HepG2 (cell line): ENCODE data around the gene STAM. TPM values are rescaled to one million over a fixed set of nuclear protein-coding genes. Genes with fewer than 3 reads are reported as not detected.
A peak's percentile ranks its signal among the peaks of the same experiment; 100 is the strongest.

Experiments
- ARID4A ChIP-seq: sonication (generic); formaldehyde crosslinking; IDR thresholded peaks from 2 replicates; pipeline ENCODE4 v1.5.0; 2020; ENCODE audit warnings: mild to moderate bottlenecking, missing genetic modification reagents, borderline replicate concordance
- CEBPB ChIP-seq: IDR thresholded peaks from 2 replicates; pipeline ENCODE4 v1.6.1; 2011; ENCODE audit warnings: low read depth, low read length, improper control_type of control experiment, borderline replicate concordance
- E2F2 ChIP-seq: sonication (generic); formaldehyde crosslinking; IDR thresholded peaks from 2 replicates; pipeline ENCODE4 v1.4.0; 2020; ENCODE audit warnings: missing genetic modification reagents, borderline replicate concordance
- HNRNPK ChIP-seq: fragments of 200-400 bp; formaldehyde crosslinking; IDR thresholded peaks from 2 replicates; pipeline ENCODE4 v1.6.1; 2018; ENCODE audit warnings: low read length, low read depth, moderate library complexity, mild to moderate bottlenecking; ENCODE audit not compliant: poor library complexity, severe bottlenecking
- HOXA7 ChIP-seq: sonication (generic); formaldehyde crosslinking; IDR thresholded peaks from 2 replicates; pipeline ENCODE4 v1.8.1; 2022; ENCODE audit warnings: mild to moderate bottlenecking, missing genetic modification reagents, moderate library complexity
- ISL2 ChIP-seq: sonication (generic); formaldehyde crosslinking; IDR thresholded peaks from 2 replicates; pipeline ENCODE4 v1.5.0; 2020; ENCODE audit warnings: missing genetic modification reagents
- KAT8 ChIP-seq: IDR thresholded peaks from 2 replicates; pipeline ENCODE4 v1.6.1; 2016; ENCODE audit warnings: missing genetic modification reagents, missing compliant biosample characterization
- MED8 ChIP-seq: sonication (generic); formaldehyde crosslinking; IDR thresholded peaks from 2 replicates; pipeline ENCODE4 v1.8.1; 2023; ENCODE audit warnings: mild to moderate bottlenecking, missing genetic modification reagents; ENCODE audit not compliant: insufficient replicate concordance
- MEIS1 ChIP-seq: sonication (generic); formaldehyde crosslinking; IDR thresholded peaks from 2 replicates; pipeline ENCODE4 v1.9.0; 2021; ENCODE audit warnings: mild to moderate bottlenecking, missing genetic modification reagents, moderate library complexity, borderline replicate concordance
- PHF20 ChIP-seq: sonication (generic); formaldehyde crosslinking; IDR thresholded peaks from 2 replicates; pipeline ENCODE4 v1.5.0; 2020; ENCODE audit warnings: mild to moderate bottlenecking, missing genetic modification reagents
- SKIL ChIP-seq: sonication (generic); formaldehyde crosslinking; IDR thresholded peaks from 2 replicates; pipeline ENCODE4 v1.8.0; 2022; ENCODE audit warnings: missing genetic modification reagents, mild to moderate bottlenecking, moderate library complexity, borderline replicate concordance
- TAF1 ChIP-seq: sonication (generic); formaldehyde crosslinking; IDR thresholded peaks from 2 replicates; pipeline ENCODE4 v1.4.0; 2020; ENCODE audit warnings: missing genetic modification reagents
- TCF7L2 ChIP-seq: IDR thresholded peaks from 2 replicates; pipeline ENCODE4 v1.6.1; 2011; ENCODE audit warnings: mild to moderate bottlenecking, low read depth, low read length, moderate library complexity
- ZNF614 ChIP-seq: IDR thresholded peaks from 2 replicates; pipeline ENCODE4 v1.6.1; 2018; ENCODE audit warnings: missing biosample characterization, missing genetic modification reagents, inconsistent platforms, borderline replicate concordance
- ZNF749 ChIP-seq: sonication (generic); formaldehyde crosslinking; IDR thresholded peaks from 2 replicates; pipeline ENCODE4 v1.8.0; 2022; ENCODE audit warnings: mild to moderate bottlenecking, missing genetic modification reagents, moderate library complexity, borderline replicate concordance
- ZNF800 ChIP-seq: sonication (generic); formaldehyde crosslinking; IDR thresholded peaks from 2 replicates; pipeline ENCODE4 v1.4.0; 2020; ENCODE audit warnings: missing genetic modification reagents
- ZNF83 ChIP-seq: sonication (generic); formaldehyde crosslinking; IDR thresholded peaks from 2 replicates; pipeline ENCODE4 v1.4.0; 2020; ENCODE audit warnings: missing genetic modification reagents, mild to moderate bottlenecking, borderline replicate concordance
- ZNF839 ChIP-seq: sonication (generic); formaldehyde crosslinking; IDR thresholded peaks from 2 replicates; pipeline ENCODE4 v1.4.0; 2020; ENCODE audit warnings: missing genetic modification reagents, mild to moderate bottlenecking, borderline replicate concordance
- polyA plus RNA-seq, 8 experiments: library from polyadenylated mRNA; depleted of rRNA in 3 of 8; stranded (reverse) in 7 of 8; unstranded in 1 of 8; fragments of >200 nt; fragmentation: Illumina TruSeq in 4 of 8; extraction: Trizol in 4 of 8; gene quantifications; 2 replicates each; pipeline versions ENCODE4 v1.2.1 to v1.2.3, GENCODE V29; 2011 to 2016; ENCODE audit warnings: low read depth in 4 of 8, missing spikeins in 1 of 8, mixed read lengths in 1 of 8; ENCODE audit not compliant: insufficient read depth in 1 of 8
- total RNA-seq, 5 experiments: library from RNA; depleted of rRNA; stranded (reverse); fragments of >200 nt; fragmentation: Illumina TruSeq; extraction: Trizol; gene quantifications; 2 replicates each; pipeline ENCODE4 v1.2.3, GENCODE V29; 2016; ENCODE audit warnings: low read depth in 1 of 5

STAM gene
- total and polyA plus RNA-seq, 2 of the 13 experiments (the other 11 are each of a cell fraction or from before 2014, with no cell fraction given), result 19.5 to 25.1 TPM

GRCh38 chr10:17617031-17617911, 26.7 kb upstream of the STAM start, which contains the start of gene HACD1 (continued):
- TF ChIP-seq ZNF749 (no peak; the same call in 1 of the 2 replicates), HOXA7 (CRISPR knock-in tag) (no peak), ZNF800 (CRISPR knock-in tag) (peak; percentile 93), TAF1 (CRISPR knock-in tag) (peak; percentile 79; the same call in 1 of the 2 replicates), SKIL (CRISPR knock-in tag) (no peak), KAT8 (CRISPR knock-in tag) (0 out of 2 replicates have a peak, but pooled peaks have one; percentile 21), ARID4A (CRISPR knock-in tag) (peak; percentile 86), ZNF839 (no peak), MED8 (CRISPR knock-in tag) (peak; percentile 63), PHF20 (0 out of 2 replicates have a peak, but pooled peaks have one; percentile 33), ZNF614 (CRISPR knock-in tag) (0 out of 2 replicates have a peak, but pooled peaks have one; percentile 49), ZNF83 (peak; percentile 89; the same call in 1 of the 2 replicates), TCF7L2 (no peak), CEBPB (no peak), MEIS1 (CRISPR knock-in tag) (no peak), ISL2 (peak; percentile 18; the same call in 1 of the 2 replicates), E2F2 (CRISPR knock-in tag) (0 out of 2 replicates have a peak, but pooled peaks have one; percentile 77), HNRNPK (peak; percentile 22)
